KMS-11 (cell line): ENCODE results near the gene VPS26B.
A peak's percentile ranks its signal among the peaks of the same experiment; 100 is the strongest.

Experiments used
- H2AFZ ChIP-seq: fragments of 200-600 bp; sonication (generic); 2 replicates; pipeline ENCODE4 v1.6.1; 2016; ENCODE audit warnings: antibody characterized with exemption, mixed run types, low read depth
- H3K27ac ChIP-seq: fragments of 200-600 bp; sonication (generic); 2 replicates; pipeline ENCODE4 v1.6.1; 2016; ENCODE audit warnings: mild to moderate bottlenecking, mixed run types
- H3K27me3 ChIP-seq: fragments of 200-600 bp; sonication (generic); 2 replicates; pipeline ENCODE4 v1.6.1; 2017; ENCODE audit warnings: mild to moderate bottlenecking, low read depth, mixed run types, moderate library complexity; ENCODE audit not compliant: insufficient read depth
- H3K36me3 ChIP-seq: fragments of 200-600 bp; sonication (generic); 2 replicates; pipeline ENCODE4 v1.6.1; 2017; ENCODE audit warnings: mild to moderate bottlenecking, mixed run types; ENCODE audit not compliant: insufficient read depth
- H3K4me1 ChIP-seq: fragments of 200-600 bp; sonication (generic); 2 replicates; pipeline ENCODE4 v1.6.1; 2016; ENCODE audit warnings: mild to moderate bottlenecking, low read depth, mixed run types; ENCODE audit not compliant: poor library complexity, severe bottlenecking
- H3K4me2 ChIP-seq: fragments of 200-600 bp; sonication (generic); 2 replicates; pipeline ENCODE4 v1.7.0; 2016; ENCODE audit warnings: mild to moderate bottlenecking, mixed run types
- H3K4me3 ChIP-seq: fragments of 200-600 bp; sonication (generic); IDR thresholded peaks from 2 replicates; pipeline ENCODE4 v1.6.1; 2017; ENCODE audit warnings: low read depth, low read length, mixed read lengths; ENCODE audit not compliant: insufficient read depth
- H3K79me2 ChIP-seq: fragments of 200-600 bp; sonication (generic); 2 replicates; pipeline ENCODE4 v1.6.1; 2016; ENCODE audit warnings: low read depth, mixed run types; ENCODE audit not compliant: insufficient read depth
- H3K9ac ChIP-seq: fragments of 200-600 bp; sonication (generic); 2 replicates; pipeline ENCODE4 v1.6.1; 2016; ENCODE audit warnings: mild to moderate bottlenecking, mixed run types
- H4K20me1 ChIP-seq: fragments of 200-600 bp; sonication (generic); 2 replicates; pipeline ENCODE4 v1.6.1; 2016; ENCODE audit warnings: mild to moderate bottlenecking, mixed run types; ENCODE audit not compliant: insufficient read depth
- CTCF ChIP-seq: fragments of 200-600 bp; sonication (generic); conservative IDR thresholded peaks from 2 replicates; pipeline ENCODE4 v1.6.1; 2017; ENCODE audit warnings: low read depth, mild to moderate bottlenecking, antibody characterized with exemption, low read length, moderate library complexity, mixed read lengths

VPS26B gene

GRCh38 chr11:134206185-134206584, 18.3 kb upstream of the VPS26B start:
- H3K36me3 ChIP-seq, result 0 out of 2 replicates have a peak, but pooled peaks cover 4% of the 10 kb centered on the region
- H3K4me2 ChIP-seq, result no peak overlapping the region
- no peak overlapping the region for H2AFZ ChIP-seq
- H3K27ac ChIP-seq, result no peak overlapping the region
- no peaks in the 10 kb centered on the region for H3K4me1 ChIP-seq
- H3K79me2 ChIP-seq, result peaks cover 10% of the 10 kb centered on the region; the same call in 1 of the 2 replicates
- no peak overlapping the region for H3K9ac ChIP-seq
- no peaks in the 10 kb centered on the region for H3K27me3 ChIP-seq
- no peak overlapping the region for H3K4me3 ChIP-seq
- TF ChIP-seq CTCF, result no peak
- H4K20me1 ChIP-seq, result no peaks in the 10 kb centered on the region

- Histone ChIP-seq H3K79me2 (peaks cover 25% of the 10 kb centered on the region; the same call in 1 of the 2 replicates), H3K27me3 (no peaks in the 10 kb centered on the region)
These were observed 16.8 kb upstream of the VPS26B start for GRCh38 chr11:134207538-134208239.

GRCh38 chr11:134215836-134216235, 8.6 kb upstream of the VPS26B start:
- TF ChIP-seq CTCF, result no peak
- Histone ChIP-seq H3K36me3 (0 out of 2 replicates have a peak, but pooled peaks cover 4% of the 10 kb centered on the region), H3K27me3 (no peaks in the 10 kb centered on the region), H3K4me1 (peaks cover 51% of the 10 kb centered on the region), H3K27ac (peak overlapping the region; percentile 78), H3K79me2 (peaks cover 70% of the 10 kb centered on the region), H3K4me3 (no peak overlapping the region), H2AFZ (no peak overlapping the region), H3K9ac (no peak overlapping the region; the same call in 1 of the 2 replicates), H4K20me1 (0 out of 2 replicates have a peak, but pooled peaks cover 3% of the 10 kb centered on the region), H3K4me2 (peak overlapping the region; percentile 86)

More at GRCh38 chr11:134207538-134208239, 16.8 kb upstream of the VPS26B start:
- no peaks in the 10 kb centered on the region for H4K20me1 ChIP-seq
- H3K4me3 ChIP-seq, result no peak overlapping the region
- no peak overlapping the region for H3K4me2 ChIP-seq
- no peak overlapping the region for H3K9ac ChIP-seq
- no peaks in the 10 kb centered on the region for H3K4me1 ChIP-seq
- TF ChIP-seq CTCF, result peak; percentile 57
- no peak overlapping the region for H3K27ac ChIP-seq
- H2AFZ ChIP-seq, result no peak overlapping the region
- 0 out of 2 replicates have a peak, but pooled peaks cover 2% of the 10 kb centered on the region for H3K36me3 ChIP-seq

- H3K27me3 ChIP-seq, result no peaks in the 10 kb centered on the region
- 0 out of 2 replicates have a peak, but pooled peaks cover 3% of the 10 kb centered on the region for H4K20me1 ChIP-seq
- H2AFZ ChIP-seq, result no peak overlapping the region
- H3K9ac ChIP-seq, result no peak overlapping the region
- H3K4me1 ChIP-seq, result peaks cover 59% of the 10 kb centered on the region
- 0 out of 2 replicates have a peak, but pooled peaks cover 4% of the 10 kb centered on the region for H3K36me3 ChIP-seq
- peak overlapping the region; percentile 86 for H3K4me2 ChIP-seq
- peak overlapping the region; percentile 78 for H3K27ac ChIP-seq
- H3K4me3 ChIP-seq, result no peak overlapping the region
- TF ChIP-seq CTCF, result no peak
- peaks cover 70% of the 10 kb centered on the region for H3K79me2 ChIP-seq
These were observed 7.7 kb upstream of the VPS26B start for GRCh38 chr11:134216816-134217215.
